ENCODE measurements around the gene DNAJC5.

DNA sequence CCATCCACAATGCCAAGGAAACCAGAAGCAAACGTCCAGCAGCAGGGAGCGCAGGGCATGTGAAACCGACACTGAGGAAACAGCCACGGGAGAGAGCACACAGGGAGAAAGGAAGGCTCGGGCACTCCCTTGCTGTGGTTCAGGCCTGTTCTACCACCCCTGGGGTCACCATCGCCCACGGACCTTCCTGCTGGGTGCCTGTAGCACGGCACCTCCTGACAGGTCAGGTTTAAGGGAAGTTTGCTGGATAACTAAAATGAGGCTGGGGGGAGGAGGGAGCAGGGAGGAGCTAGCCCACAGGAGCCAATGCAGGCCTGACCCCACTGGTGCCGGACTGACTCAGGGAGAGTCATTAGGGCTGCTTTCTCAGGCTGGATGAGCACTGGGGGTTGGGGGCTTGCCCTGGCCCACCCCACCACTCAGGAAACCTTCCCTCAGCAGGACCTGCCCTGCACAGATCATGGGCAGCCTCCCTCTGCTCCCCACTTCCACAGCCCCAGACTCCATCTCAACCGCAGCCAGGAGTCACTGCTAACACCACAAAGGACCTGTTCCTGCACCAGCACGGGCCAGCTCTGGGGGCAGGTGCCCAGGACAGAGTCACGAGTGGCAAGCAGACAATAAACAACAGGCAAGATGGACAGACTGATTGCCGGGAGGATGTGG is 59.0 kb downstream of the DNAJC5 start:
- TF ChIP-seq, protein P1, sequence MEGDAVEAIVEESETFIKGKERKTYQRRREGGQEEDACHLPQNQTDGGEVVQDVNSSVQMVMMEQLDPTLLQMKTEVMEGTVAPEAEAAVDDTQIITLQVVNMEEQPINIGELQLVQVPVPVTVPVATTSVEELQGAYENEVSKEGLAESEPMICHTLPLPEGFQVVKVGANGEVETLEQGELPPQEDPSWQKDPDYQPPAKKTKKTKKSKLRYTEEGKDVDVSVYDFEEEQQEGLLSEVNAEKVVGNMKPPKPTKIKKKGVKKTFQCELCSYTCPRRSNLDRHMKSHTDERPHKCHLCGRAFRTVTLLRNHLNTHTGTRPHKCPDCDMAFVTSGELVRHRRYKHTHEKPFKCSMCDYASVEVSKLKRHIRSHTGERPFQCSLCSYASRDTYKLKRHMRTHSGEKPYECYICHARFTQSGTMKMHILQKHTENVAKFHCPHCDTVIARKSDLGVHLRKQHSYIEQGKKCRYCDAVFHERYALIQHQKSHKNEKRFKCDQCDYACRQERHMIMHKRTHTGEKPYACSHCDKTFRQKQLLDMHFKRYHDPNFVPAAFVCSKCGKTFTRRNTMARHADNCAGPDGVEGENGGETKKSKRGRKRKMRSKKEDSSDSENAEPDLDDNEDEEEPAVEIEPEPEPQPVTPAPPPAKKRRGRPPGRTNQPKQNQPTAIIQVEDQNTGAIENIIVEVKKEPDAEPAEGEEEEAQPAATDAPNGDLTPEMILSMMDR (IDR thresholded peaks at IDR 0.05; ENCODE audit: insufficient read depth, low read length, poor library complexity, severe bottlenecking) = no peak
- TF ChIP-seq EZH2phosphoT487 (conservative IDR thresholded peaks at IDR 0.05; ENCODE audit: low read length) = no peak

Data from SU-DHL-6 (cell line).